DOHH2 (cell line): ENCODE results near the gene ASF1A.

Experiments used
- CTCF ChIP-seq: fragments of 200-600 bp; sonication (generic); IDR thresholded peaks from one replicate; pipeline ENCODE4 v1.5.1; 2014; ENCODE audit warnings: antibody characterized with exemption, mild to moderate bottlenecking, low read depth, low read length; ENCODE audit not compliant: poor library complexity, severe bottlenecking
- EZH2phosphoT487 ChIP-seq: fragments of 200-600 bp; sonication (generic); IDR thresholded peaks from 2 replicates; pipeline ENCODE4 v1.6.1; 2017; ENCODE audit warnings: borderline replicate concordance, mild to moderate bottlenecking, antibody characterized with exemption, low read length, moderate library complexity, mixed read lengths

- TF ChIP-seq CTCF (no peak), EZH2phosphoT487 (no peak)
Observed at GRCh38 chr6:118889163-118889562, 4.8 kb upstream of the ASF1A start.
